Erythroblast (primary cell): ENCODE data around the gene MAP6.

Experiments
- GATA1 ChIP-seq: IDR thresholded peaks from 2 replicates; pipeline ENCODE4 v1.6.1; 2011; ENCODE audit warnings: low read depth, mild to moderate bottlenecking, control low read depth, low read length, moderate library complexity
- POLR2A ChIP-seq: IDR thresholded peaks from 2 replicates; pipeline ENCODE4 v1.6.1; 2011; ENCODE audit warnings: mild to moderate bottlenecking, low read length

- TF ChIP-seq POLR2A (no peak), GATA1 (no peak)
Measured at GRCh38 chr11:75673977-75674582, 5.2 kb upstream of the MAP6 start.
